NCI-H748 treated with DMSO at 0.1 percent for 48 hours (cell line): ENCODE measurements around the gene TMEM205.
"Not testable (repeated sequence)": the region's sequence is repeated elsewhere in the genome, so short reads cannot be mapped to it uniquely, and the experiment has no call there.

ENCODE experiments used
- DNase-seq: peaks from one replicate; lab custom pipeline; 2025; lab: John Stamatoyannopoulos, UW

Gene TMEM205

GRCh38 chr19:11346104-11346940 is at the start of gene TMEM205, which contains the start of gene CCDC159:
TSS of gene TMEM205 (minus strand) at chr19:11346268. CDS start at chr19:11345619, 649 bp downstream.
TSS of gene CCDC159 (plus strand) at chr19:11346519. CDS start at chr19:11346607, 88 bp downstream.
- peak; percentile 85 for DNase-seq

GRCh38 chr19:11390933-11391680 is 45.0 kb upstream of the TMEM205 start:
- no peak for DNase-seq

- DNase-seq: no peak
Measured at GRCh38 chr19:11390359-11390758, 44.3 kb upstream of the TMEM205 start.

GRCh38 chr19:11387162-11388034 is 41.3 kb upstream of the TMEM205 start:
- peak; percentile 5 for DNase-seq

GRCh38 chr19:11384778-11385129 is 38.7 kb upstream of the TMEM205 start:
- DNase-seq: no peak

GRCh38 chr19:11383706-11384048 is 37.6 kb upstream of the TMEM205 start:
- no peak for DNase-seq

- no peak for DNase-seq
Measured at GRCh38 chr19:11382898-11383705, 37.0 kb upstream of the TMEM205 start.

GRCh38 chr19:11380653-11381537 is 34.8 kb upstream of the TMEM205 start:
- DNase-seq: peak; percentile 90

- no peak for DNase-seq
Measured at GRCh38 chr19:11379857-11380350, 33.8 kb upstream of the TMEM205 start.

- not testable (repeated sequence) for DNase-seq
Measured at GRCh38 chr19:11379269-11379845, 33.3 kb upstream of the TMEM205 start.

- no peak for DNase-seq
Measured at GRCh38 chr19:11378319-11379189, 32.5 kb upstream of the TMEM205 start.

- DNase-seq: no peak
Measured at GRCh38 chr19:11377756-11378155, 31.7 kb upstream of the TMEM205 start.

GRCh38 chr19:11377237-11377636 is 31.2 kb upstream of the TMEM205 start:
- no peak for DNase-seq

GRCh38 chr19:11375143-11375948 is 29.3 kb upstream of the TMEM205 start:
- no peak for DNase-seq

- DNase-seq: peak; percentile 97
Measured at GRCh38 chr19:11374433-11375142, 28.5 kb upstream of the TMEM205 start, which contains the start of gene SWSAP1. TSS of gene SWSAP1 (plus strand) at chr19:11374666. CDS start at chr19:11374681, 15 bp downstream.

GRCh38 chr19:11373885-11374432 is 27.9 kb upstream of the TMEM205 start:
- peak; percentile 39 for DNase-seq
